ENCODE measurements around the gene IRF8.

The IRF8 gene

GRCh38 chr16:85915125-85915845, 16.3 kb downstream of the IRF8 start:
- TF ChIP-seq ZFX (IDR thresholded peaks at IDR 0.05; ENCODE audit: borderline replicate concordance) (no peak), CTCF (IDR thresholded peaks at IDR 0.05) (no peak)
- H3K27ac ChIP-seq: no peak overlapping the region

GRCh38 chr16:85916141-85916890, 17.4 kb downstream of the IRF8 start:
- H3K27ac ChIP-seq: no peak overlapping the region

GRCh38 chr16:85917012-85917411, 18.1 kb downstream of the IRF8 start:
- H3K27ac ChIP-seq: no peak overlapping the region
- TF ChIP-seq ZFX (IDR thresholded peaks at IDR 0.05; ENCODE audit: borderline replicate concordance) (no peak), CTCF (IDR thresholded peaks at IDR 0.05) (no peak; the same call in 1 of the 2 replicates)

More at GRCh38 chr16:85916141-85916890, 17.4 kb downstream of the IRF8 start:
- TF ChIP-seq ZFX (IDR thresholded peaks at IDR 0.05; ENCODE audit: borderline replicate concordance) (no peak), CTCF (IDR thresholded peaks at IDR 0.05) (no peak)

- no peak for TF ChIP-seq CTCF (IDR thresholded peaks at IDR 0.05)
- no peak overlapping the region for H3K27ac ChIP-seq
Measured at GRCh38 chr16:85917959-85918358, 19.0 kb downstream of the IRF8 start.

GRCh38 chr16:85918436-85918835, 19.5 kb downstream of the IRF8 start:
- no peak overlapping the region for H3K27ac ChIP-seq
- TF ChIP-seq ZFX (IDR thresholded peaks at IDR 0.05; ENCODE audit: borderline replicate concordance) (no peak), CTCF (IDR thresholded peaks at IDR 0.05) (no peak)

- TF ChIP-seq CTCF (IDR thresholded peaks at IDR 0.05) (no peak), ZFX (IDR thresholded peaks at IDR 0.05; ENCODE audit: borderline replicate concordance) (no peak)
- H3K27ac ChIP-seq: no peak overlapping the region
Measured at GRCh38 chr16:85919271-85920267, 20.6 kb downstream of the IRF8 start.
